GM21360 (cell line): ENCODE measurements around the gene TMIGD1.
"Not testable (repeated sequence)": the region's sequence is repeated elsewhere in the genome, so short reads cannot be mapped to it uniquely, and the experiment has no call there.

Experiments used
- ATAC-seq: cut with Tn5 transposase; IDR thresholded peaks from one replicate; pipeline ENCODE4 v1.9.1; 2021; ENCODE audit warnings: mild to moderate bottlenecking, moderate library complexity; ENCODE audit not compliant: unreplicated experiment

Gene TMIGD1

DNA sequence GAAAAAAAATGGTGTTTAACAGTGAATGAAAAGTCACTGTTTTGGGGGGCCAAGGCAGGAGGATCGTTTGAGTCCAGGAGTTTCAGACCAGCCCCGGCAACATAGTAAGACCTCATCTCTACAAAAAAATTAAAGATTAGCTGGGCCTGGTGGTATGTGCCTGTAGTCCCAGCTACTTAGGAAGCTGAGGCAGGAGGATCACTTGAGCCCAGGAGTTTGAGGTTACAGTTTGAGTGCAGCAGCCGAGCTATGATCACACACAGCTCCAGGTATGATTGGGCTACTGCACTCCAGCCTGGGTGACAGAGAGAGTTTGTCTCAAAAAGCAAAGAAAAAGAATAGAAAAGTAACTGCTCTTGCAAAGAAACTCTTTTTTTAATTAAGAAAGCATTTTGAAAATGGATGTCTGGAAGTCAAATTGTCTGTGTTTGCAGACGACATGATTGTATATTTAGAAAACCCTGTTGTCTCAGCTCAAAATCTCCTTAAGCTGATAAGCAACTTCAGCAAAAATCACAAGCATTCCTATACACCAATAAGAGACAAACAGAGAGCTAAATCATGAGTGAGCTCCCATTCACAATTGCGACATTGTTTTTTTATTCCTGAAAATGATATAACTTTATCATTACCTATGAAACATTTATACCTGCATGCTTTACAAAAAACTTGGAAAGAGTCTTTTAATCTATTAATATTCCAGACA is 24.4 kb upstream of the TMIGD1 start:
- no peak for ATAC-seq

DNA sequence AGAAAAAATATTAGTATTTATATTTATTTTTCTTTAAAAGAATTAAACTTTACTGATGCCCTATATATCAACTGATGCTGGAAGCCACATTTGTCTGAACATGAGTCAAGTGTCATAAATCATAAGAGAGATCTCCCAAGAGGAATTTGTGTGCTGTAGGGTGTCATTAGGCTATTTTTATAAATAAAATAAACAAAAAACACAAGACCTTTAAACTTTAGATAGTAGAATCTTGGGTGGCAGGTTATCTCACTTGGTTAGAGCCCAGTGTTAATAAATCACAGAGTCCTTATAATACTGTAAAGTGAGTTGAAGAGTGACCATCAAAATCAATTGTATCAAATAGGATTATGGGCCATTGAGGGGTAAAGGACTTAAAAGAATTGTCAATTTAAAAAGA is 23.6 kb upstream of the TMIGD1 start:
- ATAC-seq, result no peak

DNA sequence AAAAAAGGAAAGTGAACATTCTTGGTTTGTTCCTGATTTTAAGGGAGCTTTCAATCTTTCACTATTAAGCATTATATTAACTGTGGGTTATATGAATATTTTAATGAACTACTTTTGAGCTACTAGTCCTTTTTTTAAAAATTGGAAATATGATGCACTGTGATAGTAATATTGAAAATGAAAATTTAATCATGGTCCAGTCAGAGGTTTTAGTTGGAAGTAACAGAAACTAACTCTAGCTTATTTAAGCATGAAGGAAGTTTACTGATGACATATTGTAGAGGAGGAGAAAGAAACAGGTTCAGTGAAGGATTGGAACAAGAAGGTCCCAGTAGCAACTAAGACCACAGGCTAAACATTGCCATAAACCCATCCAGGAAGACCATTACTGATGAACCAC is 20.8 kb upstream of the TMIGD1 start:
- no peak for ATAC-seq

DNA sequence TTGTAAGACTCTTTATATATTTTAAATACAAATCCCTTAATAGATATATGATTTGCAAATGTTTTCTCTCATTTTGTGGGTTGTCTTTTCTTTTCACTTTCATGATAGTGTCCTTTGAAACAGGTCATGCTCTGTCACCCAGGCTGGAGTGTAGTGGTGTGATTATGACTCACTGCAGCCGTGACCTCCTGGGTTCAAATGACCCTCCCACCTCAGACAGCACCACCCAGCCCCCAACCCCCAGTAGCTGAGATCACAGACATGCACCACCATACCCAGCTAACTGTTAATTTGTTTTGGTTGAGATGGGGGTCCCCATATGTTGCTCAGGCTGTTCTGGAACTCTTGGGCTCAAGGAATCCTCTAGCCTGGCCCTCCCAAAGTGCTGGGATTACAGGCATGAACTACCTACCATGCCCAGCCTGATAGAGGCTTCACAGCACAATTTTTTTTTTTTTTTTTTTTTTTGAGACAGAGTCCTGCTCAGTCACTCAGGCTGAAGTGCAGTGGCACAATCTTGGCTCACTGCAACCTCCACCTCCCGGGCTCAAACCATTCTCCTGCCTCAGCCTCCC is 18.5 kb upstream of the TMIGD1 start:
- no peak for ATAC-seq

DNA sequence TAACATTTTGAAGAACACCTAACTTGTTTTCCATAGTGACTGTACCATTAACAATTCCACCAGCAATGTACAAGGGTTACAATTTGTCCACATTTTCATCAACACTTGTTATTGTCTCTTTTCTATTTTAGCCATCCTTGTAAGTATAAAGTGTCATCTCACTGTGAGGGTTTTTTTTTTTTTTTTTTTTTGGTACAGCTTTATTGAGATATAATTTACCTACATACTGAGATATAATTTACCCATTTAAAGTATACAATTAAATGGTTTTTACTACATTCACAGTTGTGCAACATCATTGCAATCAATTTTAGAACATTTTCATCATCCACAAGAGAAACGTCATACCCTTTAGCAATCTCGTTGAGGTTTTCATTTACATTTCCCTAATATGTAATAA is 17.9 kb upstream of the TMIGD1 start:
- no peak for ATAC-seq

DNA sequence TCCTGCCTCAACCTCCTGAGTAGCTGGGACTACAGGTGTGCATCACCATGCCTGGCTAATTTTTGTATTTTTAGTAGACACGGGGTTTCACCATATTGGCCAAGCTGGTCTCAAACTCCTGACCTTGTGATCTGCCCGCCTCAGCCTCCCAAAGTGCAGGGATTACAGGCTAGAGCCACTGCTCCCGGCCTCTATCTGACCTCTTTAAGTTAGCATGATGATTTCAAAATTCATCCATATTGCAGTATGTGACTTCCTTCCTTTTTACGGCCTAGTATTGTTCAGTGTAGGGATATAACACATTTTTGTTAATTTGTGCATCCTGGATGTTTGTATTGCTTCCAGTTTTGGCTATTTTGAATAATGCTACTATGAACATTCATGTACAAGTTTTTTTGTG is 17.4 kb upstream of the TMIGD1 start:
- ATAC-seq, result not testable (repeated sequence)

DNA sequence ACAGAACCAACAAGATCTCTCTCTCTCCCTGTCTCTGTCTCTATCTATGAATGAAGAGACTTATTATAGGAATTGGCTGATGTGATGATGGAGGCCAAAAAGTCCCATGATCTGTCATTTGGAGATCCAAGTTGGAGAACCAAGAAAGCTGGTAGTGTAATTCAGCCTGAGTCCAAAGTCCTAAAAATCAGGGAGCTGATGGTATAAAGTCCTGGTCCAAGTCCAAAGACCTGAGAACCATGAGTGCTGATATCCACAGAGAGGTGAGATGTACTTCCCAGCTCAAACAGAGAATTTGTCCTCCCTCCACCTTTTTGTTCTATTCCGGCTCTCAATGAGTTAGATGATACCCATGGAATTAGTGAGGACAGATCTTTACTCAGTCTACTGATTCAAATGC is 15.4 kb upstream of the TMIGD1 start:
- ATAC-seq, result no peak

DNA sequence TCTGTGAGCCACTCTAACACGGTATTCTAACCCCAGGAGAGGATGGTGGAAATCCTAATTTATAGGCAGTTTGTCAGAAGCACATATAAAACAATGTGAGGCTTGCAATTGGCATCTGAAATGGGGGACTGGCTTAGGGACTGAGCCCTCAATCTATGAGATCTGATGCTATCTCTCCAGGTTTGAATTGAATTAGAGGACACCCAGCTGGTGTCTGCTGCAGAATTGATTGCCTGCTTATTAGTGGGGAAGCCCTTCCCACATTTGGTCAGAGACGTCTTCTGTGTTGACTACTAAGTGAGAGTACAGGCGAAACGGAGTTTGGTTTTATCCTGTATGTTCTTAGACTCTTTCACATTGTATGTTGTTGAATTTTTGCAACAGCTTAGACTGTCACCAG is 13.6 kb upstream of the TMIGD1 start:
- ATAC-seq, result no peak

DNA sequence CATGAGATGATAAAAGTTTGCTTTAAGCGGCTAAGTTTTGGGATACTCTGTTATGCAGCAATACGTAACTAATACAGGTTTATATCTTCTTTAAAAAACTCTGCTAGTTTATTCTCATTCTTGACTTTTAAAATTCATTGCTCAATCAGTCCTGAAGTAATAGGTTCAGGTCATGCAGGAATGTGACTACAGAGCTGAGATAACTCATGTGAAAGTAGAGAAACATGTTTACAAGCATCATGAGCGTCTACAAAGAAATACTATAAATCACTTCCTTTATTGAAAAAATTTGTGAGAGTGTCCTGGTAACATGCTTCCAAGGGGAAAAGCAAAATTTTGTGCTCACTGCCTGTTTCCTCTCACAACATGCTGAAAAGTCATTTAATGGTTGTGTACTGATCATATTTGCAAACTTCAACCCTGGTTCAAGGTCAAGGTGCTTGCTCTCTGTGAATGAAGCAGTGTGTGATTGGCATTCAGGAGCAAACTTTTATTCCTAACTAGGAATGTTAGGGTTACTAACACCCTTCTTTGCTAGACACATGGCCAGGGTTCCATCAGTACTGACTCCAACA is 12.5 kb upstream of the TMIGD1 start:
- ATAC-seq, result no peak

DNA sequence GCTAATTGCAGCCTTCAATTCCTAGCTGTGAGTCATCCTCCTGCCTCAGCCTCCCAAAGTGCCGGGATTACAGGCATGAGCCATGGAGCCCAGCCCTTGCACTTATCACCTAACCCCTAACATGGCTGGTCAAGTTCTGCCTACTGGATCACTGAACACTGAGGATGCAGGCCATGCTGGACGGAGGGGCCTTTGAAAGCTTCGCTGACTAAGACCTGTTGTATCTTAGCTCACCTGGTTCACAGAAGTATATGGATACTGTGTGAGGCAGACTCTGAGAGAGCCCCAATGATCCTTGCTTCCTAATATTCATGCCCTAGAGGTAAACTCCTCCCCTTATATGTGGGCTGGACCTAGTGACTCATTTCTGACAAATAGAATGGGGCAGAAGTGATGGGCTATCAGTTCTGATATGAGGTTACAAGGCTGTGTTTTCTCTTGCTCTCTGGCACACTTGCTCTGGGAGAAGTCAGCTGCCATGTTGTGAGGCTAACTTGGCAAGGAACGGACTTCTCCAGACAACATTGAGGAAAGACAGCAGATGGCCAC is 11.7 kb upstream of the TMIGD1 start:
- no peak for ATAC-seq

DNA sequence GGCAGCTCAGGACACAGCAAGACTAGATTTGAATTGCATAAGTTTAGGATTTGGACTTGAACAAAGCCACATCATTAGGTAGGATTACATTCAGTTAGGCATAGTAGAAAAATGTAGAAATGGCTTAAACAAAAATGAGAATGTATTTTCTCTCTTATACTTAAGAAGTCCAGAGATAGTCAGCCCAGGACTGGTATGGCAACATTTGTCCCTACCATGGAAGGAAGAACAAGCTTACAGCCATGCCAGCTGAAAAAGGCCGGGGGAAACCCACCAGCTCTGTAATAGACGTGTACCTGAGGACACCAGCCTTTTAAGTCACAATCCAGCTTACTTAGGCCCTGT is 11.2 kb upstream of the TMIGD1 start:
- ATAC-seq, result no peak

DNA sequence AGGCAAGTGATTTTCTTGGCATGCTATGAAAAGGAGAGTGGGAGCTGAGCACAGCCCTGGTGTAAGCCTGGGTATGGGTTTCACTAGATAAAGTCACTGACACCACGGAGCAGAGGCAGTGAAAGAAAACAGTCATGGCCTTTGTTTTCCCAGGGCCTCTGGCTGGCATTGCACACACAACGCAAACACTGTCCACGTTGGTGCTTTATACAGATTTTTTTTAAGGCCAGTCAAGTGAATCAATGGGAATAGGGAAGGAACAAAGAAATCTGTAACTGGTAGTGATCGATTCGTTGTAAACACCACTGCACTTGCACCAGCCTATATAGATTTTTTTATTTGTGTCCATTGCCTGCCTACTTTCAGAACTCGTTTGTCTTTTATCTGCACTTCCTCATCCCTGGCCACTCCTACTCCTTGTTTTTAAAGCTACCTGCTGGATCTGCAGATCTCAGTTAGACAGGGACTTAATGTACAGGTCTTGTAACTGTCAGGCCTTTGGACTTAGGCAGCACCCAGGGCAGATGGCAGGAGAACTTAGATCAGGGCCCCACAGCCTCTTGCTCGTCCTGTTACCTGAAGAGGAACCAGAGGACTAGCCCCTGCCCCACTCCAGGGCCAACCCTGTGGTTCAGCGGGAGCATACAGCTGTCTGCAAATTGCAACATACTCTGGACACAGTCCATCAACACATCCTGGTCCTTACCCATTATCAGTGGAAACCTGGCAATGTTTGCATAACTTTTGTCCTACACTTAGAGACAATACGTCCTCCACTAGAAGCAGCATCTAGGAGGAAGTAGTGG is 10.6 kb upstream of the TMIGD1 start:
- ATAC-seq, result no peak

DNA sequence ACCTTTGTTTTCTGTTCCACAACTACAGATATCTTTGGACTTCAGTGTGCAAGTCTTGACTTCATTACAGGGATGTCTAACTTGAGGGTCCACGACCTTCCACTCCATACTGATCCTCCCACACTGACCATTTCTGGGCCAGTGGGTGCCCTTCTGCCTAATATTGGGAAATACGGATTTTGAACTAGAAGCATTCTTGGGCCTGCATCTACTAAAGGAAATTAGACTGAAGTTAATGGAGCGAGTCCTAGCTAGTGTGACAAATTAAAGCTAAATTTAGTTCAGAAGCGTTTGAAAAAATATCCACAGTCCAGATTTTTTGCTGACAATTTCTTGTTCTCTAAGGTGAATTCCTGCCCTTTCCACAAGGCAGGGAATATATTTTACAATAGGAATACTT is 9.9 kb upstream of the TMIGD1 start:
- ATAC-seq, result no peak

DNA sequence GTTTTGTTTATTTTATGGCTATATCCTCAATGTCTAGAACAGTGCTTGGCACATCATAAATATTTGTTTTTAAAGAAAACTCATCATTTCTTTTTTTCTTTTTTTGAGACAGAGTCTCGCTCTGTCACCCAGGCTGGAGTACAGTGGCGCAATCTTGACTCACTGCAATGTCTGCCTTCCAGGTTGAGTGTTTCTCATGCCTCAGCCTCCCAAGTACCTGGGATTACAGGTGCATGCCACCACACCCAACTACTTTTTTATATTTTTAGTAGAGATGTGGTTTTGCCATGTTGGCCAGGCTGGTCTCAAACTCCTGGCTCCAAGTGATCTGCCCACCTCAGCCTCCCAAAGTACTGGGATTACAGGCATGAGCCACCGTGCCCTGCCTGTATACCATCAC is 9.4 kb upstream of the TMIGD1 start:
- ATAC-seq, result not testable (repeated sequence)

DNA sequence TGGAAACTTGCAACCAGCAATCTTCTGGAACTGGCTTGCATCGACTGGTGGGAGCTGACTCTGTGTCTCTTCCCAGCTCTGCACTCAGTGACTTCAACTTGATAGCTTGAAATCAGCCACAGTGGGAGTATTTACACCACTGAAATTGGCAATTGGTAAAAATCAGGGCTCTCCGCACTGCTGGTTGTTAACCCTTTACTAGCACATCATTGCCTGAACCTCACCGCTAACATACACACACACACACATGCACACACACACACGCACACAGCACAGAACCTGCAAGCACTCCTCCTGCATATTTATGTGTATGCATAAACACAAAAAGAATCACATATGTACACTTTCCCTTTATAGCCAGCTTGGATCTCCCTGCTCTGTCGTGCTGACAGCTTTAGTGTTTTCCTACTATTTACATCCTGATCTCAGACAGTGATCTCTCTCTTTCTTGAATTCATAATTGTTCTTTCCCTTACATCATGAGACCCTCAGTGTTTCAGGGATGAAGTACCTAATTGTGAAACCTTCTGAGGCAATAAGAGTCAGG is 7.9 kb upstream of the TMIGD1 start:
- ATAC-seq, result no peak

DNA sequence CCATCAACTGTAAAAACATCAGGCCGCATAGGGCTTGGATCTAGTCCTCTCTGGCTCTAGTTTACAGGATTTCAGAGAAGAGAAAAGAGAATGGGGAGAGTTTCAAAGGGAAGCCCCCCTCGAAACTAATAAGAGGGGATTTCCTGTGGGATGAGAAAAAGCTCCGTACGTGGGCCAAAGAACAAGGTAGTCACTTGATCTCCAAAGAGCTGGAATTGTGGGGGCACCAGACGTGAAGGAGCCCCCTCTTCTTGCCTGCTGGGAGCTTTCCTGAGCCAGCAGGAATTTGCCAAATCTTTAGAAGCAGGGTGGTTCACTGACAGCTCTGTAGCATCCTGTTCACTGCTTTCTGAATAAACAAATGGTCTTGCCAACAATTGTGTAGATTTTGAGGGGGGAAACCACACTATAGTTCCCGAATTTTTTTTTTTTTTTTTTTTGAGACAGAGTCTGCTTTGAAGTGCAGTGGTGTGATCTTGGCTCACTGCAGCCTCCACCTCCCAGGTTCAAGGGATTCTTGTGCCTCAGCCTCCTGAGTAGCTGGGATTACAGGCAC is 7.0 kb upstream of the TMIGD1 start:
- no peak for ATAC-seq

DNA sequence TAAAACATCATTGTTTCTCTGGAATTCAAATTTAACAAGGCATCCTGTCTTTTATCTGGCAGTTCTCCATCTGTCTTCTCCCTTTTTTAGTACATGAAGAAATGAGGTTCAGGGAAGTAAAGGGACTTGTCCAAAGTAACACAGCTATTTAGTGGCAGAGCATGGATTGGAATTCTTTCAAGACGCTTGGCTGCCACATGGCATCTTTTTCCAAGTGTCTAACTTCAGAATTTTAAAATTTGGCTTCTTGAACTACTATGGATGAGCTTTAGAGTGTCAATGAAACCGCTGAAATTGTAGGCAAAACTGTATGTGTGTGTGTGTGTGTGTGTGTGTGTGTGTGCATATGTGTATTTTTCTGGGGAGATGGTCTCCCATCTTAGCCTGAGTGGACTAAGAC is 5.2 kb upstream of the TMIGD1 start:
- ATAC-seq, result no peak

DNA sequence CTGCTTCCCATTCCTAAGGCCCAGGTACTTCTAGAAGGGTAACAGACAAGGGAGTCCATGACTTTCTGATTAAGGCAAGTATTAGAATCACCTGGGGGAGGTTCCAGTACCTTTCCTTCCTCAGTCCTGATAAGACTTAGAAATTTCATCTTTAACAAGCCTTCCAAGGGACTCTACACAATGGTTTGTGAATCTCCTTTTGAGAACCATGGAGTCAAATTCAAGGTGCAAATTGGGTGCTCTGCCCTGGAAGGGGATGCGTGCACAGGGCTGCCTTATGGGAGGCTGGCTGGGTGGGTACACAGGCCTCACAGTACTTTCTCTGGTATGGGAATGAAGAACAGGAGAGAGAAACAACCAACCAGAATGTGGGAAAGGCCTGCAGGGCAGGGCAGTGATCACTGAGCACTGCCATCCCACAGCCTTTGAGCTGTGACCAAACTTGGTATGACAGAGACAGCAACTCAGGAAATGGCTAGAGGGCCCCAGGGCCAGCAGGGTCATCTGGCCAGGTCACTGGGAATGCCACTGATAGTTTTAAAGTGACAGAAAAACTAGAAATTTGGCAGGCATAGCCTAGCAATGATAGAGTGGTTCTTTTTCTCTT is 3.6 kb upstream of the TMIGD1 start:
- ATAC-seq, result no peak

DNA sequence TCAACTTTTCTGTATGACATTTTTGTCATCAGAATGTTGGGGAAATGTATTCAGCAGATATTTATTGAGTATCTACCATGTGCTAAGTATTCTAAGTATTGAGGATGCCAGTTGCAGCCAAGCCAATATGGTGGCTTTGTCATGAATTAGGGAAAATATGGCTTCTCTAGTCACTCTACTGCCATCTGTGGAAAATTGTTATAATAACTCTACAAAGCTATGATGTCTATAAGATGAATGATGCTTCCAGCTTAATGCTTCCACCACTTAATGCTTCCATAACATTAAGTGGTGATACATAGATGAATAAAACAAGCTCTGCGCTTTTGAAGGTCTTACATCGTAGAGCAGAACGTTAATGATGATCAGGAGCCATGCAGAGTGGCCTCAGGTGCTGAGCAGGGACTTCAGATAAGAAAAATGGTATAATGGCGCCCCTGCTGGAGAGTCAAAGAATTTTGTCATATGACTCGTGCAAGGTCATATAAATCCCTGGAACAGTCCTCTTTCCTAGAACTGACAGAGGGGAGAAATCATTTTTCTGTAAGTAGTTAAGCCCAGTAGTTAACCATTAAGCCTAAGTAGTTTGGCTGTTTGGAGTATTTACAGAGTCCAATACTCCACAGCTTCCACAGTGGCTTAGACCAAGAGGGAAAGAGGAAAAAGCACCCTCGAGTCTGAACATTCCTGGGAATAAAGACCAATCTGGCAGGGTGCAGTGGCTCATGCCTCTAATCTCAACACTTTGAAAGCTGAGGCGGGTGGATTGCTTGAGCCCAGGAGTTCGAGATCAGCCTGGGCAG is 2.7 kb upstream of the TMIGD1 start:
- no peak for ATAC-seq

DNA sequence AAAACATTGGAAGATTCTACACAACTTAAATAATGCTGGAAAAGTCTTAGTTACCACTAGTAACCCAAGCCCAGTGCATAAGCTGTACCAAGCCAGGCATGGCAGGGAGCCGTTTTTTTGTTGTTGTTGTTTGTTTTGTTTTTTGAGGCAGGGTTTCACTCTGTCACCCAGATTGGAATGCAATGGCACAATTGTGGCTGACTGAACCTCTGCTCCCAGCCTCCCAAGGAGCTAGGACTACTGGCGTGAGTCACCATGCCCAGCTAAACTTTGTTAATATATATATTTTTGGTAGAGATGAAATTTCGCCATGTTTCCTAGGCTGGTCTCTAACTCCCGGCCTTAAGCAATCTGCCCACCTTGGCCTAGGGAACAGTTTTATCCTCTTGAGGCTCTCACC is 564 bp upstream of the TMIGD1 start:
- no peak for ATAC-seq
